OCI-M2 (cell line): ENCODE data around the gene PIGH.

Source experiments
- DNase-seq: peaks from one replicate; lab custom pipeline; 2025; ENCODE audit not compliant: unreplicated experiment; lab: John Stamatoyannopoulos, UW

Gene PIGH

DNA sequence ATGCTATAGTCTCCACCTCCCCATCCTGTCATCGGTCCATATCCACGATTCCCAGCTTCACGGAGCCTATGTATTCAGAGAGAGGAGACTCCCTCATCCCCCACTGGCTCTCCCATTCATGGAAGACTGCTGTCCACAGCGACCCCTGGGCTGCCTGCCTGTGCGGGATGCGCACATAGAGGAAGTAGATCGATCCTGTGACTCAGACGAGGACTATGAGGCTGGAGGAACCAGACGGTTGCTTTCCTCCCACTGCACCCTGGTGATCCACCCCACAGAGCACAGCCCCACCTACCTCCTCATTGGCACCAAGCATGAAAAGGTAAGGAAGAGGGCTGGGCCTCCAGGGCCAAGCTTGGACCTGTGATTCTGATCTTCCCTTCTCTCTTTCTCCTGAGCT is 24.4 kb downstream of the PIGH start:
- no peak for DNase-seq

DNA sequence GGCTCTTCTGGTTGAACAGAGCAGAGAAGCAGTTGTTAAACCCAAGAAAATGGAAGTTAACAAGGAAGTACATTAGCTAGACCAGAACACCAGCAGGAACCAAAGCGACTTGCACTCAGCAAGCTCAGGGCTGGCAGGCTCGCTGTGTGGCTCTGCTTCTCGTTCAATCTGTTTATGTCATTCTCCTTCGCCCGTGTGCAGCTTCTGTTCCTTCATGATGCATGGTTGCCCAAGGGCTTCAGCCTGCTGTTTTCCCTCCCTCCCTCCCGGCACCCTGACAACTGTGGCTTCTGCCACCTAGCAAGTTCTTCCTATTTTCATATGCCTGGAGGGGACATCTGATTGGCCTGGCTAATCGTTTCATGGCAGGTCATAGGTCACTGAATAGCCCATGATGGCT is 25.3 kb downstream of the PIGH start:
- no peak for DNase-seq

DNA sequence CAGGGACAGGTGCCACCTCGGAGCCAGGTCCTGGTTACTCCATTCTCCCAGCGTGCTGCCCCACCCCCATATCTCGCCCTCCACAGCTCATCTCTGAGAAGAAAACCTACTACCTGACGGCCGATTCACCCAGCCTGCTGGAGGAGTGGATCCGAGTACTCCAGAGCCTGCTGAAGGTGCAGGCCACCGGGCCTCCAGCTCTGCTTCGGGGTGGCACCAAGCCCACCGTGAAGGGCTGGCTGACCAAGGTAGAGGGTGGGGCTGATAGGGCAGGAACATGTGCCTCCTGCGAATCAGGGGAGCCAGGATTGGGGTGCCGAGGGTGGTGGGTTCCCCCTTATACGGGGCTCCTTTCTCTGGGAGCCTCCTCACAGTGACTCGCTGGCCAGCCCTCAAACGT is 25.9 kb downstream of the PIGH start:
- no peak for DNase-seq

DNA sequence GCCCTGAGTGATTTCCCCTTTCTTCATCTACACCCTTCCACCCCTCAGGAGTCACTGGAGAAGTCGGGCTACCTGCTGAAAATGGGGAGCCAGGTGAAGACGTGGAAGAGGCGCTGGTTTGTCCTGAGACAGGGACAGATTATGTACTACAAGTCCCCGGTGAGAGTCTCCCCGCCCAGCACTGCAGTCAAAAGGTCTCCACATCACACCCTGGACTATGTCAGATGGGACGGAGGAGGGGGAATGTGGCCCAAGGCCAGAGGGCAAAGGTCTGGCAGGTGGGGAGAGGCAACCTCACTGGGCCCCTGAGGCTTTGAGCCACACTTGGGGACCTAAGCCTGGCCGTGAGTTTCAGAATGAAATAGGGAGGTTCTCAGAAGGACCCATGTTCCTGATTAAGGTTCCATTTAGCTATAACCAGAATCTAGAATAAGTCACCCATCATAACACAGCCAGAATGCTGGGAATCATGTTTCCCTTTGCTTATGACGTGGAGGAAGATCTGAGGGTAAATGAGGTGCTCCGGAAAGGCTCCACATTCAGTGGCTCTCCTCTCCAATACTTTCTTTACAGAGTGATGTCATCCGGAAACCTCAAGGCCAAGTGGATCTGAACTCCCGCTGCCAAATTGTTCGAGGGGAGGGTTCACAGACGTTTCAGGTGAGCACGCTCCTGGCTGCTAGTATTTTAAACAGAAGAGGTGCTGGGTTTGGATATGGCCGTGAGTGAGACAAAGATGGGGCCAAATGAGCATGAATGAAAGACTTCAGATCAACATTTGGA is 26.6 kb downstream of the PIGH start:
- no peak for DNase-seq

DNA sequence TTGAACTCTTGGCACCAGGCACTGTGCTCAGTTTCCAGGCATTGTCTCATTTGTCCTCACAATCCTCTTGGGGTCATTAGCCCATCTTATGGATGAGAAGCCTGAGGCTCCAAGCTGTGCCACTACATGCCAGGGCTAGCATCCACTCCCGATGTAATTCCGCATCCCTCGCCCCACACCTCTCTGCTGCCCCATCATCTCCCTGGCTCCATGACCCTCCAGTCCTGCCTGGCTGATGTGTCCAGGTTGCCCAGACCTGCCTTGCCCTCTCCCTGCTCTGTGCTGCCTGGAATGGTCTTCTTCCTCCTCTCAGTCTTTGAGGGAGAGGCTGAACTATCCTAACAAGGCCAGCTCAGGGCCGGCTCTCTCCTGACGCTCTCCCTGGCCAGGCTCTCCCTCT is 27.5 kb downstream of the PIGH start:
- no peak for DNase-seq

DNA sequence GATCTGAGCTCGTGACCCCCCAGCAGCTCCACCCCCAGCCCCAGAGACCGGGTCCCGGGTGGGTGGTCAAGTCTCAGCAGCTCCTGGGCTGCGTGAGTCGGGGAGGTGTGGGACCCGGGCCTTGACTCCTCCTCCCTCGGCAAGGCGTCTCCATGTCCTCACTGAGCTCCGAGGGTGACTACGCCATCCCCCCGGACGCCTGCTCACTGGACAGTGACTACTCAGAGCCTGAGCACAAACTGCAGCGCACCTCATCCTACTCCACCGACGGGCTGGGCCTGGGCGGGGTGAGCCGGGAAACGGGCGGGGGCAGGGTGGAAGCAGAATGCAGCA is 28.1 kb downstream of the PIGH start:
- no peak for DNase-seq

DNA sequence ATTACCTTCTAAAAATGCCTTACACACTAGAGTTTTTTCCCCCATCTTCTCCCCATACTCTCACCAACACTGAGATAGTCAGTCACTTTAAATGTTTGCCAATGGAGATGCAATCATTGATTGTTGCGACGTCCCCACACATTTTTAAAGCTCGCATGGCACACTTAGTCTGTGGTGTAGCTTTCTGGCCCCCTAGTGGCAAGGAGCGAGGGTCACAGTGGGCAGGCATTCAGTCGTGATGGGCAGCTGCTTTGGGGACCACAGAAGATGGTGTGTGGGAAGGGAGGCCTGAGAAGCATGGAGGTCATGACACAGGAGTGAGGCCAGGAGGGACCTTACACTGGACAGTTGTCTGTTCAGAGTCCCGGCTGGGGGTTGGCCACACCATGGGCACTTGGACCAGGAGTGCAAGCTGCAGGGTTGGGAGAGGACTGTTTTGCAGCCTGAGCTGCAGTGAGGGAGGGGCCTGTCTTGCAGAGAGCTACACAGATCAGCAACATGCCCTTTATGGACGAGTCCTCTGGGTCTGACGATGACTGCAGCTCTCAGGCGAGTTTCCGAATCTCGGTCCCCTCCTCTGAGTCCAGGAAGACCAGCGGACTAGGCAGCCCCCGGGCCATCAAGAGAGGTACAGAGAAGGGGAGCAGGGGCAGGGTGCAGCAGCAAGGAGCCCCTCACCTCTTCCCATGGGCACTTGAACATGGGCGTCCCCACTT is 28.6 kb downstream of the PIGH start:
- no peak for DNase-seq

DNA sequence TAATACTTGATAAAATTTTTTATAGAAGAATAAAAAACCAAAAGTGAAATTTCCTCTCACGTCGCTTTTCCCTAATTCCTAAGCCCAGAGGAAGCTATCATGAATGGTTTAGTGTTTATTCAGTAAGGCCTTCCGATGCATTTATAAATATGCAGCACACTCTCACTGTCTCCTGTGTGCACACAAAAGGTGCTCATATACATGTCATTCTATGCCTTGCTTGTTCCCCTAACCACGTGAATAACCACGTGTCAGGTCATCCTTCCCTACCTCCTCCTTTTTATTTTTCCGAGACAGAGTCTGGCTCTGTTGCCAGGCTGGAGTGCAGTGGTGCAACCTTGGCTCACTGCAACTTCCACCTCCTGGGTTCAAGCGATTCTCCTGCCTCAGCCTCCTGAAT is 29.6 kb downstream of the PIGH start:
- DNase-seq, result no peak

DNA sequence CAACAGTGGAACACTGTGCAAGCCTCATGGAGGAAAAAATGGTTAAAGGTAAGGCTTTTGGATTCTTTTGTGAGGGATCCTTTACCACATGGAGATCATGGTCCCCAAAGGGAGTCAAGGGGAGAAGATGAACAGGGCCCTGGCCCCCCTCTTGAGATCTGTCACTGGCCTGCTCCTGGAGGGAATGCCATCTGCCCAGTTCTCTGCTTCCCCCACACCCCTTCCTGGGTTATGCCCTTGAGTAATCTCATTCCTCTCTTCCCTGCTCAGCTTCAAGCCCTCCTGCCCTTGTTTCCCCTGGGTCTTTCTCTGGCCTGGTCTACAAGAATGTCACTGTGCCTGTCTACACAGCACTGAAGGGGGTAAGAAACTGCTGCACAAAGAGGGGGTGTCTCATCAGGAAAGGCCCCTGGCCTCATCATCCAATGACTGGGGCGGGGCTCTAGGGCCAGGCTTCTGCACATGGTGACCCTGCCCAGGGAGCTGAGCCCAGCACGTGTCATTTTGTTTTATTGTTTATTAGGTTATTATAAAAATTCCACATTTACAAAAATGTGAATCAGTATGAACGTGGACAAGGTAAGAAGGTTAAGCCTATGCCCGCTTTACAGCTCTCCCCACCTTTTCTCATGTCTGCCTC is 30.3 kb downstream of the PIGH start:
- no peak for DNase-seq

DNA sequence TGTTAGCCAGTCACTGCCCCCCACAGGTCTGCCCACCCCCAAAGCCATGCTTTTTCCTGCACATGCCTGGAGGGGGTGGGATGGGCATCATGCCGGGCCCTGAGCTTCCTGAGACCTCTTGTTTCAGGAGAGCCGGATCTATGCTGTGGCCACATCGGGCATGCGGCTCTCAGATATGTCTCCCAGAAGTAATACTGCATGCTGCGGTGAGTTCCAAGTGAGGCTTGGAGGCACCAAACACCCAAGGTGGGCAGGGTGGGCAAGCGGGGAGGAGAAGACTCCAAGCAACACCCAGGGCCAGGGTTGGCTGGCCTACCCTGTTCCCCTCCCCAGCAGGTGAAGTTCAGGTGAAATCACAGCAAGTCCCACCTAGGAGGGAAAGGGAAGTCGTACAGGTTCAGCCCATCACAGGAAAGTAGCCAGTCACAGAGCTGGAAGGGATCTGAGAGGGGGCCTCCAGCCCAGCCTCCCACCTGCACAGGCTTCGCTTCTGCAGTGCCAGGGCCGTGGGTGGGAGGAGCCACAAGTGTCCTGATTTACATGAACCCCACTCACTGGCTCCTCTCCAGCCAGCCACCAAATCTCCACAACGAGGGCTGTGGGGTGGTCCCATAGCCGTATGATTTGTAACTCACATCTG is 30.9 kb downstream of the PIGH start:
- DNase-seq, result no peak

DNA sequence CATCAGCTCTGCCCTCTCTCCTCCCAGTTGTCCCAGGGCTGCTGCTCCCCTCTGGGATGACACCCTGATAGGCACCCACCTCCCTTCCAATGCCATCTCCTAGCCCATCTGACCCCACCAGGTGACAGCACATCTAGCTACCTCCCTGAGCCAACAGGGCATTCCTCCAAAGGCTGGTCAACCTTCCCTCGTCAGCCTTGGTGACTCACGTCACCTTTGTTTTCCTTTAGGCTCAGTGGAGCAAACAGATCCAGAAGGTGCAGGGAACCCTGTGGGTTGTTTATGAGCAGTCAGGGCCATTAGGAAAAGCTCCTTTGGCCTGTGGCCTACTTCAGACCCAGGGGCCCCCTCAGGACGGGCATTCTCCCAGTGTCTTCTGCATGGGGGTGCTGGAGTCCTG is 32.4 kb downstream of the PIGH start:
- no peak for DNase-seq

DNA sequence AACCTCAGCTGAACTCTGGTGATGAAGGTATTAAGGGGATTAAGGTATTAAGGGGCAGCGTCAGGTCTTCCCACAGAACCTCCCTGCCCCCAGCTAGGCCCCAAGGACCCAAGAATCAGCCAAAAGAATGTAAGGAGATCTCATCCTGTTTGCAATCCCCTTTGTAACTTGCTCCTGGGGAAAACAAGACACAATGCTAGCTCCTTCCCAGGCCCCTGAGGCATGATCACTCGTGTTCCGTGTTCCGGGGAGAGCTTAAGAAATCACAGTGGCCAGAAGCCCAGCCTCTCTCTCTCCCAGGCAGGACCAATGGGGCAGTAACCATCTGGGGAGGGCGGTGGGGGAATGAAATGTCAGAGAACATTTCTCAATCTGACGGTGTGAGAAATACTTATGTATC is 33.2 kb downstream of the PIGH start:
- no peak for DNase-seq

DNA sequence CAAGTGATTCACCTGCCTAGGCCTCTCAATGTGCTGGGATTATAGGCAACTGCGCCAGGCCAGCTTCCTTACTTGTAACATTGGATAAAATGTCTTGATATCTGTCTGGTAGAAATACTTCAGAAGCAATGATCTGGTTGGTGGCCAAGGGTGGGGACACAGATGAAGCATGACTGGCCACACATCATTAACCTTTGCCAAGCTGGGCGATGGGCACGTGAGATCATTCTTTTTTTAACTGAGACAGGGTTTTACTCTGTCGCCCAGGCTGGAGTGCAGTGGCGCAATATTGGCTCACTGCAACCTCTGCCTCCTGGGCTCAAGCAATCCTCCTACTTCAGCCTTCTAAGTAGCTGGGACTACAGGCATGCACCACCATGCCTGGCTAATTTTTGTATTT is 35.8 kb downstream of the PIGH start:
- DNase-seq, result no peak

DNA sequence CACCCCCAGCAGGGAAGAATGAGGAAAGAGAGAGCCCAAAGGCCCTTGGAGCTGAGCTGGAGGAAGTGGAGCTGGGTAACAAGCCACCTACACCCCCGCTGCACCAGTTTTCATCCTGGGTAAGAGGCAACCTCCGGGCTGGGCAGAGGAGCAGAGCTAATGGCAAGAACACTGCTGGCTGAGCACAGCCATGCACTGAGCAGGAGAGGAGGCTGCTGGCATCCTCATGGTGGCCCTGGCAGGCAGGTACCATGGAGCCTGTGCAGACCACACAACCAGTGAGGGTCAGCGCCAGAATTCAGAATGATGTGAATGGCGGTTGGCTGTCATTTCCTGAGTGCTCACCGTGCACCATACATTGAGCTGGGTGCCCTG is 37.3 kb downstream of the PIGH start:
- DNase-seq, result no peak

DNA sequence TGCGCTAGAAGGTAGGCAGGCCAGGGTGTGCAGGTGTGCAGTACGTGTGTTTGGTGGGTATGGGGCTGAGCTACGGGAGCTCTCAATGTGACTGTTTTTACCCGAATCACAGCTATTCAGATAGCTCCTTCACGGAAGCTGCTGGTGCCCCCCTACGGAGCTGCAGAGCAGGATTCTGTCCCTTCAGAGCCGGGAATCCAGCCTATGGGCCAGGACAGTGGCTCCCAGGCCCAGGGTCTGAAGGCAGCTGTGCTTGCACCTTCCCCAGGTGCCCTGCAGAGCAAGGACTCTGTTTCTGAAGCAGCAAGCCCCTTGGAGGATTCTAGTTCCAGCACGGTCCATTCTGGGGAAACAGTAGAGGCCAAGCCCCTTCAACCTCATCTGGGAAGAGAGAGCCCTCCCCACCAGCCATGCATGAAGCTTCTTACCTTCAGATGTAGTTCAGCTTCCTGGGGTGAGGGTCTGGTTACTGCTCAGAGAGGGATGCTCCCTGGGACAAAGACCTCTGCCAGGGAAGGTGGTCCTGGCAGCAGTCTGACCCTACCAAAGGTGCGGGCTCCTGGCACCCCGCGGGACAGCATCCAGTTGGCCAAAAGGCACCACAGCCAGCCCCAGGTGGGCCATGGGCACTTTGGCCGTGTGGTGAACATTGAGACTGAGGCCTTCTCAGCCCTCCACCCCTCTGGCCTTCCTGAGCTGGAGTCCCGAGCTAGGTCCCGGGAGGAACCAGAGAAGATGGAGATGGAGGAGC is 37.9 kb downstream of the PIGH start:
- DNase-seq, result no peak

DNA sequence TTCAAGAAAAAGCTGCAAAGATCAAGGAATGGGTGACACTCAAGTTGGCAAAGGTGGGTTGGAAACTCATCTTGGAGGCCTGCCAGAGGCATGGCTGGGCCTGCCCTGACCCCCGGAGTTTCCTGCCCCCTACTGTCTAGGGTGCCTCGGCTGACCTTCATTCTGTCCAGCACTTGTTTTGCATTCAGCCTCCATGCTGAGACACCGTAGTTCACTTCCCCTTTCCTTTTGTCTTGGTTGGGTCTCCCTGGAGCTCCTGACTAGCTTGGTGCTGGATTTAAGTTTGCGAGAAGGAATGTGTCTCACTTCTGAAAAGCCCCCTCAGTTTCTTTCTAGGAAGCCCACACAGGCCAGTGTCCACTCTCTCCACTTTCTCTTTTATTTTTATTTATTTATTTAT is 40.4 kb downstream of the PIGH start:
- DNase-seq, result no peak

DNA sequence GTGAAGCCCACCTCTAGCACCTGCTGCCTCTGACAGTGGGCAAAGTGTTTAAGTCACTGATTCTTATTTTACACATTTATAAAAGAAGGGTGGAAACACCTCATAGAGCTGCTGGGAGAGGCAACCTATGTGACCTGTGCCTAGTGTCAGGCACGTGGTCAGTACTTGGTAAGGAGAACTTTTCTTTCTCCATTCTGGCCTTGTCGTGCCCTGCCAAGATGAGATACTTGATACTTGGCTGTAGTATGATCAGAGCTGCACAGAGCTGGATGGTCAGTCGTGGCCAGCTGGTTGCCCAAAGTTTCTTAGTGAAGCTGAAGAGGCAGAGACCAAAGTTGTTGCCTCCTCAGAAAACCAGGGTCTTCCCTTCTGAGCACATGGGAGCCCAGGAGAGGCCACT is 42.4 kb downstream of the PIGH start:
- no peak for DNase-seq

DNA sequence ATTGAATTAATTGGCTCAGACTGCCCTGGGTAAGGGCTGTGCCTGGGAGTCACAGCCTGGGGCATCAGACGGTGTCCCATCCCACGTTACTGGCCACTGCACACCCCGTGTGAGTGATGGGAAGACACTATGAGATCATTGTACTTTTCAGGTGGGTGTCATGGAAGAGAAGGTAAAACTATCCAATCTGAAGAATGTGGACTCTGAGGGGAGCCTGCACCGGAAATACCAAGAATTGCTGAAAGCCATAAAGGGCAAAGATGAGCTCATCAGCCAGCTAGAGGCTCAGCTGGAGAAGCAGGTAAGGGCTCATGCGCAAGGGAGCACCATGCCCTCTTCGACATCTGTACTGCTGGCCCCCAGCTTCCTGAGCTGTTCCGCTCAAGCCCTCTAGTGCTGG is 43.0 kb downstream of the PIGH start:
- DNase-seq, result no peak

DNA sequence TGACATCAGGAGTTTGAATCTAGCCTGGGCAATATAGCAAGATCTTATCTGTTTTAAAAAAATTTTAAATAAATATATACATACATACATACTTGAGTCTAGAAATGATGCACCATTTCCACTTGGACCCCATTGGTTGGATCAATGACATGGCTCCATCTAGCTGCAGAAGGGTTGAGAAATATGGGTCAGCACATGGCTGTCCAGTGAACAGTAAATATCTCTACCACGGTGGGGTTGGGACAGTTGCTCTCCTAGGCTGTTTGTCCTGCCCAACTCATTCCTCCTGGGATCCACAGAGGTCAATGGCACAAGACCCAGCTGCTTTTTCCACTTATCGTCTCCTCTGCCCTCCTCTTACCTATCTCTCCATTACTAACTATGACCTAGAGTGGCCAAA is 43.4 kb downstream of the PIGH start:
- no peak for DNase-seq

DNA sequence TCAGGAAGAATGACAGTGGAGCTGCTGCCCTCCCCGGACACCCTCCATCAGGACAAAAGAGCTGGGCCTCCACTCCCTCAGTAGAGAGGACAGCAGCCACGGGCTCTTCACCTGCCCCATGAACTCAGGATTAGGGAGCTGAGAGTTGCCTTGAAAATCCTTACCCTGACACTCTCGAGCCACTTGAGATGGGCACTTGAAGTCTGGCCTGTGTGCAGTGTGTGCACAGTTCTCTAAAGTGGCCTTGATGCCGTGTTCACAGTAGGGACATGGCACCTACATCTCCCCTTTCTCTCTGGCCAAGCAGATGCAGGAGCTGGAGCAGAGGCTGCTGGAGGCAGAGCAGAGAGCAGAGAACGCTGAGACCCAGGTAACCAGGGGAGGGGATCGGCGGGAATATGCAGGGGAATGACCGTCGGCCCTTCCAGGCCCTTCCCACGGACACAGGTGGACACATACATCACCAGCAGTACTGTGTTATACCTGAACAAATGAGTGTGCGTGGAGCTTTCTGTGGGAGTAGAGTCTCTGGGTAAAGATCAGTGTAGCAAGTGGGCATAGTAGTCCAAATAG is 44.5 kb downstream of the PIGH start:
- DNase-seq, result no peak

DNA sequence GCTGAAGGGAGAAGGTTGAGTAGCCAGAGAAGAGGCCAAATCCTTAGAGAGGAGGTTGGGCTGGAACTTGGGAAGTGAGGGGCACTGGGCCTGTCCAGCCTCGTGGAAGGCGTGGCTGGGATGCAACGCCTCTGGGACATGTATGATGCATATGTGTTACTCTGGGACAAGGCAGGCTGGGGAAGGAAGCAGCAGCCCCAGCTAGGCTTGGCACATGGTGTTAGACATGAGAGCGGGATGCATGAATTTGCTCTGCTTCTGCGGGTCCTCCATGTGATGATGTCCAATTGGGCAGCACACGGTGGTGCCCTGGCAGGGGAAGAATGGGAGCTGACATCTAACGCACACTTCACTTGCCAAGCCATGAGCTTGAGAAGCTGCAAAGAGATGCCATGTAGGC is 45.7 kb downstream of the PIGH start:
- no peak for DNase-seq
